ENCODE results near the gene WWOX.

The WWOX gene

GRCh38 chr16:79183571-79183970, 1084.1 kb downstream of the WWOX start:
- TF ChIP-seq CTCF (IDR thresholded peaks at IDR 0.05; ENCODE audit: control insufficient read depth, insufficient read depth, low read depth, low read length, missing control alignments): no peak
- no peak for DNase-seq (ENCODE audit: low read depth)
- no peak overlapping the region for H3K4me3 ChIP-seq (ENCODE audit: control insufficient read depth, low read depth, low read length)

GRCh38 chr16:79184464-79185030, 1085.1 kb downstream of the WWOX start:
- no peak for TF ChIP-seq CTCF (IDR thresholded peaks at IDR 0.05; ENCODE audit: control insufficient read depth, insufficient read depth, low read depth, low read length, missing control alignments)
- no peak for DNase-seq (ENCODE audit: low read depth)
- H3K4me3 ChIP-seq (ENCODE audit: control insufficient read depth, low read depth, low read length): no peak overlapping the region

- DNase-seq (ENCODE audit: low read depth): no peak
- no peak overlapping the region for H3K4me3 ChIP-seq (ENCODE audit: control insufficient read depth, low read depth, low read length)
- TF ChIP-seq CTCF (IDR thresholded peaks at IDR 0.05; ENCODE audit: control insufficient read depth, insufficient read depth, low read depth, low read length, missing control alignments): no peak
Measured at GRCh38 chr16:79185711-79186110, 1086.3 kb downstream of the WWOX start.

- TF ChIP-seq CTCF (IDR thresholded peaks at IDR 0.05; ENCODE audit: control insufficient read depth, insufficient read depth, low read depth, low read length, missing control alignments): no peak
- no peak for DNase-seq (ENCODE audit: low read depth)
- no peak overlapping the region for H3K4me3 ChIP-seq (ENCODE audit: control insufficient read depth, low read depth, low read length)
Measured at GRCh38 chr16:79186196-79186595, 1086.7 kb downstream of the WWOX start.

- no peak for DNase-seq (ENCODE audit: low read depth)
- no peak overlapping the region for H3K4me3 ChIP-seq (ENCODE audit: control insufficient read depth, low read depth, low read length)
- no peak for TF ChIP-seq CTCF (IDR thresholded peaks at IDR 0.05; ENCODE audit: control insufficient read depth, insufficient read depth, low read depth, low read length, missing control alignments)
Measured at GRCh38 chr16:79188115-79188738, 1088.8 kb downstream of the WWOX start.

- H3K4me3 ChIP-seq (ENCODE audit: control insufficient read depth, low read depth, low read length): no peak overlapping the region
- no peak for TF ChIP-seq CTCF (IDR thresholded peaks at IDR 0.05; ENCODE audit: control insufficient read depth, insufficient read depth, low read depth, low read length, missing control alignments)
- no peak for DNase-seq (ENCODE audit: low read depth)
Measured at GRCh38 chr16:79188739-79189122, 1089.3 kb downstream of the WWOX start.
